Subcutaneous abdominal adipose tissue (tissue), 5 donors: ENCODE measurements around the gene DOCK1.

Source experiments
- H3K27ac ChIP-seq: one replicate; pipeline ENCODE4 v1.7.0; 2013; ENCODE audit warnings: low read depth, mild to moderate bottlenecking, inconsistent platforms, low read length, moderate library complexity
- H3K27me3 ChIP-seq, 5 donors: one replicate each; pipeline ENCODE4 v1.7.0; 2013; ENCODE audit warnings: low read length in 5 of 5, inconsistent platforms in 1 of 5; ENCODE audit not compliant: control insufficient read depth in 5 of 5, insufficient read depth in 4 of 5
- H3K36me3 ChIP-seq, 5 donors: one replicate each; pipeline ENCODE4 v1.7.0; 2013; ENCODE audit warnings: low read length in 5 of 5; ENCODE audit not compliant: control insufficient read depth in 5 of 5, insufficient read depth in 5 of 5
- H3K4me1 ChIP-seq, 5 donors: one replicate each; pipeline ENCODE4 v1.7.0; 2013; ENCODE audit warnings: low read length in 5 of 5, mild to moderate bottlenecking in 3 of 5, moderate library complexity in 1 of 5; ENCODE audit not compliant: control insufficient read depth in 5 of 5, insufficient read depth in 5 of 5
- H3K4me3 ChIP-seq, 5 donors: one replicate each; pipeline ENCODE4 v1.7.0; 2013; ENCODE audit warnings: low read length in 5 of 5, low read depth in 1 of 5
- H3K9ac ChIP-seq, 5 donors: one replicate each; pipeline ENCODE4 v1.7.0; 2013; ENCODE audit warnings: low read length in 5 of 5, mild to moderate bottlenecking in 4 of 5, moderate library complexity in 3 of 5
- H3K9me3 ChIP-seq, 5 donors: one replicate each; pipeline ENCODE4 v1.7.0; 2013; ENCODE audit warnings: low read length in 5 of 5; ENCODE audit not compliant: control insufficient read depth in 5 of 5
- donor health status: healthy.
- donor health status: healthy.
- donor health status: healthy.
- donor health status: healthy.
- donor health status: healthy.

The DOCK1 gene

GRCh38 chr10:127250031-127250430 lies 344.8 kb downstream of the DOCK1 start:
- H3K4me3 ChIP-seq = no peak overlapping the region
- peaks cover 0 to 7% (median 4%) of the 10 kb centered on the region in 5 donors for H3K4me1 ChIP-seq
- H3K9me3 ChIP-seq = no peaks in the 10 kb centered on the region
- H3K27ac ChIP-seq = no peak overlapping the region
- peaks cover 0 to 25% (median 18%) of the 10 kb centered on the region in 5 donors for H3K36me3 ChIP-seq
- H3K9ac ChIP-seq = no peak overlapping the region
- H3K27me3 ChIP-seq = no peaks in the 10 kb centered on the region

GRCh38 chr10:127252818-127253217 lies 347.6 kb downstream of the DOCK1 start:
- H3K9me3 ChIP-seq = no peaks in the 10 kb centered on the region
- H3K4me1 ChIP-seq = peaks cover 0 to 7% (median 4%) of the 10 kb centered on the region in 5 donors
- no peak overlapping the region for H3K9ac ChIP-seq
- H3K36me3 ChIP-seq = peaks cover 0 to 30% (median 23%) of the 10 kb centered on the region in 5 donors
- H3K27me3 ChIP-seq = no peaks in the 10 kb centered on the region
- H3K27ac ChIP-seq = no peak overlapping the region
- no peak overlapping the region for H3K4me3 ChIP-seq

- Histone ChIP-seq H3K36me3 (peaks cover 0 to 34% (median 27%) of the 10 kb centered on the region in 5 donors), H3K9me3 (no peaks in the 10 kb centered on the region), H3K4me1 (peaks cover 0 to 7% (median 4%) of the 10 kb centered on the region in 5 donors), H3K9ac (no peak overlapping the region), H3K27me3 (no peaks in the 10 kb centered on the region), H3K27ac (no peak overlapping the region), H3K4me3 (no peak overlapping the region)
Observed at GRCh38 chr10:127254276-127254675, 349.0 kb downstream of the DOCK1 start.

DNA sequence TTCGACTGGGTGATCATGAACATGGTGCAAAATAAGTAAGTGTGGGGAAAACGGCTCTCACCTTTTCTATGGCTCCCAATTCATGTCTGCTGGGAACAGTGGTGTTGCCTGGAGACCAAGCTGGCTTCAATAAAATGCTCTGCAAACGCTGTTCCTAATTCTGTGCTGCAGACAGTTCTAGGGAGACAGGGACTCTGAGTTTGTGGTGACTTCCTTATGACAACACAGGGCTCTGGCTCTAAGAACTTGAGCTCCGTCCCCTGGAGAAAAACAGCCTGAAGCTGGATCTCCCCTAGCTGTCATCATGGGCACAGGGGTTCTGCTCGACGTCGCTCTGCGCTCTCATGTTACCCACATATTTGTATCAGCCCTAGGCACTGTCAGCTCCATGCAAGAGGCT lies 352.2 kb downstream of the DOCK1 start:
- H3K27me3 ChIP-seq = no peaks in the 10 kb centered on the region
- peaks cover 0 to 7% (median 4%) of the 10 kb centered on the region in 5 donors for H3K4me1 ChIP-seq
- H3K9ac ChIP-seq = no peak overlapping the region
- H3K9me3 ChIP-seq = peaks cover 0 to 6% (median 0%) of the 10 kb centered on the region in 5 donors
- H3K36me3 ChIP-seq = peaks cover 0 to 40% (median 32%) of the 10 kb centered on the region in 5 donors
- no peak overlapping the region for H3K4me3 ChIP-seq
- H3K27ac ChIP-seq = no peak overlapping the region

DNA sequence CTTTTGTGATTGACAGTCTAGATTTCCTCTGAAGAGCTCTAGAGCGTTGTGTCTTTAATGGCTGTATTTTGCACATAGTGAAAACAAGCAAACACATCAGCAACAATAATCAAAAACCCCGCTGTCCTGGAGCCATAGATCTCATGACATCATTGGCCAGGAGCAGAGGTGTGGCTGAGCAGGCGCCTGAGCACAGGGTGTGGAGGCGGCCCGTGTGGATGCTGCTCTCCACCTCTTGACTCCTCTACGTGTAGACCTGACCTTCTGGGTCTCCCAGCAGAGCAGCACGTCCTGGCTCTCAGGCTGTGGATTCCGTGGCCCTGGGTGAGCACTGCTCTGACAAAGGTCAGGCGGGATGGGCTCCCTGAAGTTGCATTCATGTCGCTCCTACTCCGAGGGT lies 354.1 kb downstream of the DOCK1 start:
- peaks cover 0 to 39% (median 28%) of the 10 kb centered on the region in 5 donors for H3K36me3 ChIP-seq
- H3K27ac ChIP-seq = no peak overlapping the region
- no peaks in the 10 kb centered on the region for H3K27me3 ChIP-seq
- peaks cover 0 to under 1% (median 0%) of the 10 kb centered on the region in 5 donors for H3K4me1 ChIP-seq
- H3K9ac ChIP-seq = no peak overlapping the region
- H3K9me3 ChIP-seq = peaks cover 0 to 6% (median 0%) of the 10 kb centered on the region in 5 donors
- no peak overlapping the region for H3K4me3 ChIP-seq

DNA sequence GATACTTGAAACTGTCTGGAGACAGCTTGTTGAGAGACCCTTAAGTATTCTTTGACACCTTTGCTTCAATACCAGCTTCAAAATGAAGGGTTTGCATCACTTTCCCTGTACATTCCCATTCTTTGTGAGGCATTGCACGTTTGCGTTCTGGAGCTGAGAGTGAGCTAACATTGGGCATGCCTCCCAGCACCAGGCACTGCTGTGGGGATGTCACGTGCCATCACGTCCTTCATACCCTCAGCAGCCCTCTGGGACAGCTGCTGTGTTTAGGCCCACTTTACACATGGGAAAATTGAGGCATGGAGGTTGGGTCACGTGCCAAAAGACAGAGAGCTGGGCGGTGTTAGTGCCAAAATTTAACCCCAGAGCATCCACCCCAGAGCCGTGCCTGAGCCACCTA lies 357.4 kb downstream of the DOCK1 start:
- Histone ChIP-seq H3K9me3 (peaks cover 0 to 6% (median 0%) of the 10 kb centered on the region in 5 donors), H3K27ac (no peak overlapping the region), H3K9ac (no peak overlapping the region), H3K4me3 (no peak overlapping the region), H3K36me3 (peaks cover 0 to 30% (median 23%) of the 10 kb centered on the region in 5 donors), H3K4me1 (no peaks in the 10 kb centered on the region), H3K27me3 (no peaks in the 10 kb centered on the region)

GRCh38 chr10:127265288-127265687 lies 360.1 kb downstream of the DOCK1 start:
- peaks cover 0 to 14% (median 6%) of the 10 kb centered on the region in 5 donors for H3K36me3 ChIP-seq
- peaks cover 0 to 6% (median 0%) of the 10 kb centered on the region in 5 donors for H3K9me3 ChIP-seq
- H3K9ac ChIP-seq = no peak overlapping the region
- H3K27me3 ChIP-seq = no peaks in the 10 kb centered on the region
- H3K4me1 ChIP-seq = no peaks in the 10 kb centered on the region
- H3K4me3 ChIP-seq = no peak overlapping the region
- no peak overlapping the region for H3K27ac ChIP-seq

DNA sequence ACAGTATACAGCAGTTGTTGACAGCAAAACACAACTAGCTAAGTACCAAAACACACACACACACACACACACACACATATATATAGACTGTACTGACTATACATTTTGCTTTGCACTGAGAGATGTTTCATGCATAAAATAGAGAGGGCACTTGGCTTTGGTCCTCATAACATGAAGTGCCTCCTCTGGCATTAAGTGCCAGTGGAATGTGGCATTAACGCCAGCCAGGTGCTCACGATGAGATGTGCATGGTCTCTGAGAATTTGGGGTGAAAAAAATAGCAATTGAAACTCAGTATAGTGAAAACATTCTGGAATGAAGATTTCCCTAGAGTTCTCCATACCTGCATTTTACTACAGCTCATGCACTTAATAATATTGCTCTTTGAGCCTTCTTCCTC lies 361.2 kb downstream of the DOCK1 start:
- no peaks in the 10 kb centered on the region for H3K27me3 ChIP-seq
- H3K9ac ChIP-seq = no peak overlapping the region
- H3K27ac ChIP-seq = no peak overlapping the region
- H3K9me3 ChIP-seq = peaks cover 0 to 3% (median 0%) of the 10 kb centered on the region in 5 donors
- no peaks in the 10 kb centered on the region for H3K4me1 ChIP-seq
- H3K36me3 ChIP-seq = peaks cover 0 to 8% (median 4%) of the 10 kb centered on the region in 5 donors
- H3K4me3 ChIP-seq = no peak overlapping the region

DNA sequence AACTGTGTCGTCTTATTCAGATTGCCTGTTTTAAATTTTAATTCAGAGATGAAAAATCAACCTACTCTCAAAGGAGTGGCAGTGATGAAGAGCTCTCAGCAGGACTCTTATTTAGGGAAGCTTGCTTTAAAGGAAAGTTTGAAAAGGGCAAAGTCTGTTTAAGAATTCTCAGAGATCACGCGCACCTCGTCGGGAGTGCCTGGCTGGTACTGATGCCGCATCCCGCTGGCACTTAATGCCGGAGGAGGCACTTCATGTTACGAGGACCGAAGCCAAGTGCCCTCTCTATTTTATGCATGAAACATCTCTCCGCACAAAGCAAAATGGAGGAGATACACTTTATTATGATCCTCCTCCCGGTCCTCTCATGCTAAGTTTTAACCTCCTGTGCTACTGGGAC lies 362.2 kb downstream of the DOCK1 start:
- Histone ChIP-seq H3K9ac (no peak overlapping the region), H3K9me3 (no peaks in the 10 kb centered on the region), H3K4me1 (no peaks in the 10 kb centered on the region), H3K27ac (no peak overlapping the region), H3K27me3 (no peaks in the 10 kb centered on the region), H3K4me3 (no peak overlapping the region), H3K36me3 (peaks cover 0 to 12% (median 8%) of the 10 kb centered on the region in 5 donors)

- H3K4me3 ChIP-seq = no peak overlapping the region
- no peaks in the 10 kb centered on the region for H3K4me1 ChIP-seq
- no peaks in the 10 kb centered on the region for H3K27me3 ChIP-seq
- H3K9me3 ChIP-seq = no peaks in the 10 kb centered on the region
- peaks cover 0 to 19% (median 8%) of the 10 kb centered on the region in 5 donors for H3K36me3 ChIP-seq
- H3K27ac ChIP-seq = no peak overlapping the region
- no peak overlapping the region for H3K9ac ChIP-seq
Observed at GRCh38 chr10:127272076-127272475, 366.8 kb downstream of the DOCK1 start.
